ENCODE measurements around the gene STPG1.

DNA sequence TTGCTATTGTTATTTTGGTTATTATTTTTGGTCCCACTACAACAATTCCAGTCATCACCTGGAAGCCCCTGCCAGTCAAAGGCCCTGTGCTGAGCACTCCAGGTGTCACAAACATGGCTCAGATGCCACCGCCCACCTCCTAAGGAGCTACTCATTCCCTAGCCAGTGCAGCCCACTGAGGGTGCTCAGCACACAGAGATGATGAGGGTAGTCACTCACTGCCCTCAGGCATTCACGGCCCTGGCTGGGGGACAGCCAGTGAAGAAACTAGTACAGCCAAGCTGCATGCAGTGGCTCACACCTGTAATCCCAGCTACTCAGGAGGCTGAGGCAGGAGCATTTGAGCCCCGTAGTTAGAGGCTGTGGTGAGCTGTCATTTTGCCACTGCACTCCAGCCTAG is 44.3 kb upstream of the STPG1 start:
- TF ChIP-seq, protein P1, sequence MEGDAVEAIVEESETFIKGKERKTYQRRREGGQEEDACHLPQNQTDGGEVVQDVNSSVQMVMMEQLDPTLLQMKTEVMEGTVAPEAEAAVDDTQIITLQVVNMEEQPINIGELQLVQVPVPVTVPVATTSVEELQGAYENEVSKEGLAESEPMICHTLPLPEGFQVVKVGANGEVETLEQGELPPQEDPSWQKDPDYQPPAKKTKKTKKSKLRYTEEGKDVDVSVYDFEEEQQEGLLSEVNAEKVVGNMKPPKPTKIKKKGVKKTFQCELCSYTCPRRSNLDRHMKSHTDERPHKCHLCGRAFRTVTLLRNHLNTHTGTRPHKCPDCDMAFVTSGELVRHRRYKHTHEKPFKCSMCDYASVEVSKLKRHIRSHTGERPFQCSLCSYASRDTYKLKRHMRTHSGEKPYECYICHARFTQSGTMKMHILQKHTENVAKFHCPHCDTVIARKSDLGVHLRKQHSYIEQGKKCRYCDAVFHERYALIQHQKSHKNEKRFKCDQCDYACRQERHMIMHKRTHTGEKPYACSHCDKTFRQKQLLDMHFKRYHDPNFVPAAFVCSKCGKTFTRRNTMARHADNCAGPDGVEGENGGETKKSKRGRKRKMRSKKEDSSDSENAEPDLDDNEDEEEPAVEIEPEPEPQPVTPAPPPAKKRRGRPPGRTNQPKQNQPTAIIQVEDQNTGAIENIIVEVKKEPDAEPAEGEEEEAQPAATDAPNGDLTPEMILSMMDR (tag by site-specific recombination; IDR thresholded peaks at IDR 0.05) = no peak
- no peak for TF ChIP-seq TCF7L2 (IDR thresholded peaks at IDR 0.05; ENCODE audit: borderline replicate concordance, low read depth, low read length)
- TF ChIP-seq ZNF223 (tag by site-specific recombination; IDR thresholded peaks at IDR 0.05) = no peak
- TF ChIP-seq, protein P2, sequence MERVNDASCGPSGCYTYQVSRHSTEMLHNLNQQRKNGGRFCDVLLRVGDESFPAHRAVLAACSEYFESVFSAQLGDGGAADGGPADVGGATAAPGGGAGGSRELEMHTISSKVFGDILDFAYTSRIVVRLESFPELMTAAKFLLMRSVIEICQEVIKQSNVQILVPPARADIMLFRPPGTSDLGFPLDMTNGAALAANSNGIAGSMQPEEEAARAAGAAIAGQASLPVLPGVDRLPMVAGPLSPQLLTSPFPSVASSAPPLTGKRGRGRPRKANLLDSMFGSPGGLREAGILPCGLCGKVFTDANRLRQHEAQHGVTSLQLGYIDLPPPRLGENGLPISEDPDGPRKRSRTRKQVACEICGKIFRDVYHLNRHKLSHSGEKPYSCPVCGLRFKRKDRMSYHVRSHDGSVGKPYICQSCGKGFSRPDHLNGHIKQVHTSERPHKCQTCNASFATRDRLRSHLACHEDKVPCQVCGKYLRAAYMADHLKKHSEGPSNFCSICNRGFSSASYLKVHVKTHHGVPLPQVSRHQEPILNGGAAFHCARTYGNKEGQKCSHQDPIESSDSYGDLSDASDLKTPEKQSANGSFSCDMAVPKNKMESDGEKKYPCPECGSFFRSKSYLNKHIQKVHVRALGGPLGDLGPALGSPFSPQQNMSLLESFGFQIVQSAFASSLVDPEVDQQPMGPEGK (tag by site-specific recombination; IDR thresholded peaks at IDR 0.05) = no peak
- TF ChIP-seq ZNF350 (tag by site-specific recombination; IDR thresholded peaks at IDR 0.05) = no peak
- no peak for TF ChIP-seq ZNF23 (tag by site-specific recombination; IDR thresholded peaks at IDR 0.05; ENCODE audit: borderline replicate concordance)
- TF ChIP-seq ZNF621 (tag by site-specific recombination; IDR thresholded peaks at IDR 0.05) = no peak
- TF ChIP-seq SP7 (tag by site-specific recombination; IDR thresholded peaks at IDR 0.05) = no peak
- TF ChIP-seq ZSCAN16 (tag by site-specific recombination; IDR thresholded peaks at IDR 0.05) = no peak
- no peak for TF ChIP-seq ZNF138 (tag by site-specific recombination; IDR thresholded peaks at IDR 0.05; ENCODE audit: borderline replicate concordance)
- TF ChIP-seq ZNF501 (tag by site-specific recombination; IDR thresholded peaks at IDR 0.05) = no peak

Measured in HEK293 (cell line).